ENCODE data around the gene CPN2. TPM values are rescaled to one million over a fixed set of nuclear protein-coding genes. Genes with fewer than 3 reads are reported as not detected.

CPN2 gene
- total RNA-seq, 2 experiments from 2014 or later: not detected

DNA sequence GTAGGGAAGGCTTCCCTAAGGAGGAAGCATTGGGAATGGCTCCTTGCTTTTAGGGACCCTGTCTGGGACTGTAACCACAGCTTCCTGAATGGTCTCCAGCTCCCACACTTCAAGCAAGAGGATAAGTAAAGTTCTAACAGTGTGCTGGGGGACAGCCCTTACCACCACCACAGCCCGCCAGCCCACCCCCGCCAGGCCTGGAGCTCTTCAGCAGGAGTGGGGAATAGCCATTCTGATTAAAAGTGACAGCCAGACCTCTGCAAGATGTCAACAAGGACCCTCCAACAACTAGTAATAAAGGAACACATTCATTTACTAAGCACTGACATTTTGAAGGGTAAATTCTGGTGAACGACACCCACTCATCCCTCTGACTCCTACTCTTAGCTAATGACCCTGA, 49.4 kb downstream of the CPN2 start:
- POLR2A ChIA-PET: no interaction called here
- Mint-ChIP-seq H3K9me3 (peaks cover 8% of the 10 kb centered on the region), H3K4me3 (no peak overlapping the region), H3K36me3 (ENCODE audit: low read depth) (peaks cover 15% of the 10 kb centered on the region), H3K4me1 (peaks cover 48% of the 10 kb centered on the region), H3K27me3 (no peaks in the 10 kb centered on the region), H3K27ac (no peak overlapping the region)
- no peak for DNase-seq
- CTCF ChIA-PET: interaction anchor here (1.1 to 1.5 kb wide), 2 partner anchors 14 kb away, joined by 5 to 6 read pairs; no protein-coding TSS in a partner anchor

- Mint-ChIP-seq H3K4me1 (peaks cover 40% of the 10 kb centered on the region), H3K27ac (no peak overlapping the region), H3K4me3 (no peak overlapping the region), H3K36me3 (ENCODE audit: low read depth) (peaks cover 15% of the 10 kb centered on the region), H3K9me3 (peaks cover 8% of the 10 kb centered on the region), H3K27me3 (no peaks in the 10 kb centered on the region)
- no peak for DNase-seq
- ChIA-PET POLR2A (no interaction called here), CTCF (interaction anchor here (1.1 to 1.5 kb wide), 2 partner anchors 14 to 15 kb away, joined by 5 to 6 read pairs; no protein-coding TSS in a partner anchor)
Measured at GRCh38 chr3:194300936-194301335, 50.2 kb downstream of the CPN2 start.

- Mint-ChIP-seq H3K9me3 (peaks cover 8% of the 10 kb centered on the region), H3K27ac (no peak overlapping the region), H3K36me3 (ENCODE audit: low read depth) (peaks cover 15% of the 10 kb centered on the region), H3K27me3 (no peaks in the 10 kb centered on the region), H3K4me3 (no peak overlapping the region), H3K4me1 (peaks cover 34% of the 10 kb centered on the region)
- ChIA-PET POLR2A (no interaction called here), CTCF (interaction anchor here (0.8 kb wide), 1 partner anchor 9 kb away, joined by 3 read pairs; no protein-coding TSS in a partner anchor)
- DNase-seq: no peak
Measured at GRCh38 chr3:194300382-194300758, 50.8 kb downstream of the CPN2 start.

DNA sequence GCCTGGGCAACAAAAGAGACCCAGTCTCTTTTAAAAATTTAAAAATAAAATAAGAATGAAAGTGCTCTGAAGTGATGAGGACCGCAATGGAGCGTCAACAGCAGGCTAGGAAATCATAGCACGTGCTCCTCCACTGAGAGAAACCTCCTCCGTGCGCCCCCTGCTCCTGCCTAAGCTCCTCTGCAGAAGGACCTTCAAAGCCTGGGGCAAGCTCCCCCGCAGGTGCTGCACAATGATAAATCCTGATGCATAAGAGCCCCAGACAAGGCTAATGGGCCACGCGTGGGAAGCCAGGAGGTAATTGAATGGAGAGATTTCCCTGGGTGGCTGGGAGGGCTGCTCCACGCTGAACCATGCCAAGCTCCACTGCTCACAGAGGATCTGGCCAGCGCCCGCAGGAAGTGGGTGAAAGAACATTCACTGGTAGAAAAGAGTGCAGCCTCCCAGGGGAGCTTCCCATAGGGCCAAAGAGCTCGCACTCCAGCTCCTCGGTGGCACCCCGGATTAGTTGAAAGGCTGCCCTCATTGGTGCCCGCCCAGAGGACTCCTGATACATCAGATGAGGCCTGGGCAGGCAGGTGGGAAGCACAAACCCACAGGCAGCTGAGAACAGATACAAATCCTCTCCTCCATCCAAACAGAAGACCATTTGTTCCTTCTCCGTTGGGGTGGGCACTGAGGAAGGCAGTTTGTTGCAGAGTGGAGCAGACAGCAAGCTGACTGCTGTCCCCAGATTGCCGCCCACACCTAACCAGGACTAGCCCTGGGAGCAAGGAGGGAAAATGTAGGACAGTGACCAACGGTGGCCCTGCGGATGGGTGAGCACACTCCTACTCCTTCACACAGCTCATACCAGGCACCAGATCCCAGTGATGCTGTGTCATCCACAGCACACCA, 52.5 kb downstream of the CPN2 start:
- Mint-ChIP-seq H3K9me3 (peaks cover 4% of the 10 kb centered on the region), H3K4me3 (no peak overlapping the region), H3K36me3 (ENCODE audit: low read depth) (peaks cover 11% of the 10 kb centered on the region), H3K27ac (no peak overlapping the region), H3K4me1 (peaks cover 25% of the 10 kb centered on the region), H3K27me3 (no peaks in the 10 kb centered on the region)
- POLR2A ChIA-PET: no interaction called here
- CTCF ChIA-PET: interaction anchor here (1.1 kb wide), 1 partner anchor 17 kb away, joined by 5 read pairs; no protein-coding TSS in a partner anchor
- no peak for DNase-seq

DNA sequence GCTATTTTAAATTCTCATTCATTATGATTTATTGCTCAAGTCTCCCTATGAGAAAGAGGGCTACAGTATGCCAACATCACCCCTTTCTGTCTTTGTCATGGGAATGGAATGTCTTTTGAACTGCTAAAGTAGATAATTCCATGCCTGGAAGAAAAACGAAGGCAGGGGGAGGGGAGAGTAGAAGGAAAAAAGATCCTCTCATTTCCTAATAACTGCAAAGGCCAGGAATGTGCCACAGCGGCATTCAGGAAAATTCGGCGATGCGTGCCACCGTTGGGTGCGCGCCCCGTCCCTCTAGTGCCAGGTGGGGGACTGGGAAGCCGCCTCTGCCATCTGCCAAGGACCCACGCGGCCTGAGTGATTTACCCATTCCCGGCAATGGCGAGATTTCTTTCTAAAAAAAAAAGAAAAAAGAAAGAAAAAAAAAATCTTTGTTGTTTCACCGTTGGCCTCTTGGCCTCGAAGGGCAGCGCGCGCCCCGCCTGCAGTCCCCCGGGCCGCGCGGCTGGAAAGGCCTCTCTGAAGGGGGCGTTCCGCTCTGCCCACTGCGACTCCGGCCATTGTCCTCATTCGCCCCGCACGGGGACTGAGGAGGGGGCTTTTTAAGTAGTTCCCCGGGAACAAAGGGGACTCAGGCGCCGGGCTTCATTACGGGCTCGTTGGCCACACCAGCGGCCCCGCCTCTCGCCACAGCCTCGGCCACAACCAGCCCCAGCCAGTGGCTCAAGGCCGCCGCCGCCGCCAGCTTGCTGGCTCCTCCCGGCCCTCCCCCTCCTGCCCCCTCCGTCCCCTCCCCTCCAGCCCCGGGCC, 54.5 kb downstream of the CPN2 start:
- H3K27me3 Mint-ChIP-seq: peaks cover 10% of the 10 kb centered on the region
- H3K27ac Mint-ChIP-seq: no peak overlapping the region
- H3K36me3 Mint-ChIP-seq (ENCODE audit: low read depth): peaks cover 15% of the 10 kb centered on the region
- H3K4me1 Mint-ChIP-seq: peaks cover 25% of the 10 kb centered on the region
- no peak overlapping the region for H3K4me3 Mint-ChIP-seq
- ChIA-PET POLR2A (interaction anchor here (0.6 kb wide), 1 partner anchor 162 kb away, joined by 4 read pairs; no protein-coding TSS in a partner anchor), CTCF (interaction anchor here (0.6 to 1.2 kb wide), 5 partner anchors 10 to 1351 kb away, joined by 3 to 4 read pairs (median 4); no protein-coding TSS in a partner anchor)
- peaks cover 9% of the 10 kb centered on the region for H3K9me3 Mint-ChIP-seq
- no peak for DNase-seq

- H3K27me3 Mint-ChIP-seq: peaks cover 20% of the 10 kb centered on the region
- H3K27ac Mint-ChIP-seq: no peak overlapping the region
- no peak for DNase-seq
- H3K9me3 Mint-ChIP-seq: peaks cover 15% of the 10 kb centered on the region
- peaks cover 9% of the 10 kb centered on the region for H3K4me1 Mint-ChIP-seq
- POLR2A ChIA-PET: no interaction called here
- peaks cover 12% of the 10 kb centered on the region for H3K36me3 Mint-ChIP-seq (ENCODE audit: low read depth)
- CTCF ChIA-PET: interaction anchor here (0.8 to 1.5 kb wide), 3 partner anchors 12 to 16 kb away, joined by 3 to 9 read pairs (median 3); no protein-coding TSS in a partner anchor
- H3K4me3 Mint-ChIP-seq: no peak overlapping the region
Measured at GRCh38 chr3:194294895-194295214, 56.3 kb downstream of the CPN2 start.

GRCh38 chr3:194294199-194294894, 56.8 kb downstream of the CPN2 start:
- peaks cover 12% of the 10 kb centered on the region for H3K36me3 Mint-ChIP-seq (ENCODE audit: low read depth)
- H3K27ac Mint-ChIP-seq: no peak overlapping the region
- peaks cover 15% of the 10 kb centered on the region for H3K9me3 Mint-ChIP-seq
- DNase-seq: no peak
- peaks cover 21% of the 10 kb centered on the region for H3K27me3 Mint-ChIP-seq
- no peak overlapping the region for H3K4me3 Mint-ChIP-seq
- POLR2A ChIA-PET: no interaction called here
- CTCF ChIA-PET: interaction anchor here (0.9 to 1.5 kb wide), 2 partner anchors 13 to 15 kb away, joined by 3 to 9 read pairs; no protein-coding TSS in a partner anchor
- peaks cover 7% of the 10 kb centered on the region for H3K4me1 Mint-ChIP-seq

- Mint-ChIP-seq H3K9me3 (peaks cover 15% of the 10 kb centered on the region), H3K27me3 (peaks cover 26% of the 10 kb centered on the region), H3K4me1 (peaks cover 3% of the 10 kb centered on the region), H3K36me3 (ENCODE audit: low read depth) (peaks cover 12% of the 10 kb centered on the region), H3K27ac (no peak overlapping the region), H3K4me3 (no peak overlapping the region)
- ChIA-PET POLR2A (no interaction called here), CTCF (interaction anchor here (1.5 kb wide), 1 partner anchor 13 kb away, joined by 9 read pairs; no protein-coding TSS in a partner anchor)
- DNase-seq: no peak
Measured at GRCh38 chr3:194293546-194294198, 57.5 kb downstream of the CPN2 start.

DNA sequence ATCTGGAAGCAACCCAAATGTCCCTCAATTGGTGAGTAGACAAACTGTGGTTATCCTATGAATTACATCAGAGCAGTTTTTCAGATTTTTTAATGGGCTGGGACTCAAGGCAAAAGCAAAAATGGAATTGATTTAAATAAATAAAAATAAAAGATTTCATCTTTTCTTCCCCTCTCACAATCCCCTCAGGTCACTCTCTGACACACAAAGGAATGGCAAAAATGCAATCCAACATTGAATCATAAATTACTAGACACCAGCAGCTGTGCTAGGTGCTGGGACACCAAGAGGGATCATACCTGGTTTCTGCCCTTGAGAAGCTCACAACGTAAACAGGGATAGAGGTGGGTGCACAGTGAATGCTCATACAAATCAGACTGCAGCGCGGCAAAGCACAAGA, 58.8 kb downstream of the CPN2 start:
- DNase-seq: no peak
- ChIA-PET POLR2A (no interaction called here), CTCF (no interaction called here)
- Mint-ChIP-seq H3K4me1 (no peaks in the 10 kb centered on the region), H3K27me3 (peaks cover 33% of the 10 kb centered on the region), H3K4me3 (no peak overlapping the region), H3K9me3 (peaks cover 15% of the 10 kb centered on the region), H3K27ac (no peak overlapping the region), H3K36me3 (ENCODE audit: low read depth) (peaks cover 12% of the 10 kb centered on the region)

Other genes starting within 250 kb of the CPN2 start
- gene HES1, start 215.2 kb downstream of the CPN2 start, total RNA-seq: 1 to 10 TPM; 2.4 to 2.7 TPM
- not detected for gene LRRC15, start 18.4 kb upstream of the CPN2 start, total RNA-seq
- 1 to 10 TPM; 1.1 to 1.3 TPM for gene GP5, start 47.9 kb upstream of the CPN2 start, total RNA-seq
- 10 to 100 TPM; 59.2 to 73.8 TPM for gene ATP13A3, start 135.7 kb upstream of the CPN2 start, total RNA-seq

Data from activated CD4-positive, alpha-beta T cell treated with anti-CD3 and anti-CD28 coated beads, Interleukin-2, amount 10 ng/mL, durations not matched to agents 7 days and 5 days (primary cell).